AG04450 (cell line): ENCODE measurements around the gene HTR6. TPM values are rescaled to one million over a fixed set of nuclear protein-coding genes. Genes with fewer than 3 reads are reported as not detected.

Source experiments
- CTCF ChIA-PET: fragments of 300-600, 350-600 bp; formaldehyde crosslinking; extraction: SDS; loops from one replicate; lab custom pipeline; 2022; ENCODE audit warnings: antibody characterized with exemption, inconsistent platforms; lab: Charles Lee
- POLR2A ChIA-PET: fragments of 350-600 bp; formaldehyde crosslinking; extraction: SDS; loops from one replicate; lab custom pipeline; 2021; ENCODE audit warnings: antibody characterized with exemption, inconsistent platforms; lab: Yijun Ruan, JAX
- DNase-seq: peaks from one replicate; pipeline ENCODE4 v3.0.0-alpha.2; 2011; ENCODE audit warnings: low read depth, low spot score
- H3K27ac ChIP-seq: one replicate; pipeline ENCODE4 v1.5.1; 2012; ENCODE audit warnings: low read depth, low read length, control low read depth
- H3K27me3 ChIP-seq: one replicate; pipeline ENCODE4 v1.6.0; 2012; ENCODE audit warnings: low read length; ENCODE audit not compliant: control insufficient read depth, insufficient read depth
- H3K4me3 ChIP-seq: 2 replicates; pipeline ENCODE4 v1.5.1; 2011; ENCODE audit warnings: mild to moderate bottlenecking, low read depth, low read length, control low read depth
- H3K9me3 ChIP-seq: 2 replicates; pipeline ENCODE4 v1.5.1; 2012; ENCODE audit warnings: low read length; ENCODE audit not compliant: control insufficient read depth, insufficient read depth
- CTCF ChIP-seq: IDR thresholded peaks from 2 replicates; pipeline ENCODE4 v1.5.1; 2011; ENCODE audit warnings: low read depth, low read length, control low read depth, inconsistent platforms
- polyA plus RNA-seq: library from polyadenylated mRNA; depleted of rRNA; stranded (reverse); fragments of >200 nt; gene quantifications from 2 replicates; pipeline ENCODE4 v1.2.3, GENCODE V29; 2011

Gene HTR6
- polyA plus RNA-seq, 1 experiment: not detected

GRCh38 chr1:19619697-19620384, 44.8 kb upstream of the HTR6 start:
- DNase-seq: no peak
- TF ChIP-seq CTCF: no peak
- ChIA-PET POLR2A (interaction anchor here (0.7 to 1.1 kb wide), 2 partner anchors 13 to 38 kb away, joined by 3 read pairs; no protein-coding TSS in a partner anchor), CTCF (interaction anchor here (0.8 to 1.1 kb wide), 3 partner anchors 31 to 185 kb away, joined by 3 read pairs; no protein-coding TSS in a partner anchor)
- Histone ChIP-seq H3K4me3 (no peak overlapping the region), H3K27me3 (no peaks in the 10 kb centered on the region), H3K9me3 (no peaks in the 10 kb centered on the region), H3K27ac (no peak overlapping the region)

GRCh38 chr1:19620786-19621185, 43.9 kb upstream of the HTR6 start:
- POLR2A ChIA-PET: interaction anchor here (0.7 to 1.1 kb wide), 2 partner anchors 12 to 38 kb away, joined by 3 read pairs; no protein-coding TSS in a partner anchor
- no peak overlapping the region for H3K27ac ChIP-seq

GRCh38 chr1:19621274-19621950, 43.3 kb upstream of the HTR6 start:
- POLR2A ChIA-PET: interaction anchor here (1.1 kb wide), 1 partner anchor 37 kb away, joined by 3 read pairs; no protein-coding TSS in a partner anchor
- Histone ChIP-seq H3K4me3 (no peak overlapping the region), H3K27me3 (no peaks in the 10 kb centered on the region), H3K9me3 (no peaks in the 10 kb centered on the region), H3K27ac (no peak overlapping the region)
- CTCF ChIA-PET: interaction anchor here (1.0 to 1.1 kb wide), 3 partner anchors 10 to 140 kb away, joined by 3 read pairs; no protein-coding TSS in a partner anchor
- no peak for TF ChIP-seq CTCF
- no peak for DNase-seq

More at GRCh38 chr1:19620786-19621185, 43.9 kb upstream of the HTR6 start:
- Histone ChIP-seq H3K4me3 (no peak overlapping the region), H3K27me3 (no peaks in the 10 kb centered on the region), H3K9me3 (no peaks in the 10 kb centered on the region)
- no peak for DNase-seq
- CTCF ChIA-PET: interaction anchor here (0.6 to 1.1 kb wide), 6 partner anchors 10 to 388 kb away, joined by 3 read pairs; no protein-coding TSS in a partner anchor
- TF ChIP-seq CTCF: no peak

- Histone ChIP-seq H3K27me3 (no peaks in the 10 kb centered on the region), H3K4me3 (no peak overlapping the region), H3K9me3 (no peaks in the 10 kb centered on the region), H3K27ac (no peak overlapping the region)
- no peak for DNase-seq
- ChIA-PET CTCF (no interaction called here), POLR2A (no interaction called here)
- no peak for TF ChIP-seq CTCF
Observed at GRCh38 chr1:19622204-19622603, 42.5 kb upstream of the HTR6 start.

GRCh38 chr1:19623523-19623922, 41.2 kb upstream of the HTR6 start:
- no peak overlapping the region for H3K27ac ChIP-seq

More at GRCh38 chr1:19623523-19623922, 41.2 kb upstream of the HTR6 start:
- POLR2A ChIA-PET: no interaction called here
- H3K27me3 ChIP-seq: no peaks in the 10 kb centered on the region
- CTCF ChIA-PET: no interaction called here
- TF ChIP-seq CTCF: no peak
- H3K9me3 ChIP-seq: no peaks in the 10 kb centered on the region
- DNase-seq: no peak
- no peak overlapping the region for H3K4me3 ChIP-seq
